Psoas muscle (tissue), 8 donors: Measurements from ENCODE around the gene EVL. TPM values are rescaled to one million over a fixed set of nuclear protein-coding genes. Genes with fewer than 3 reads are reported as not detected.
A peak's percentile ranks its signal among the peaks of the same experiment; 100 is the strongest.

ENCODE experiments used
- ATAC-seq, 4 donors: fragments of 200-7000 bp; cut with Tn5 transposase; one replicate each; pipeline ENCODE4 v1.9.1; 2020; ENCODE audit warnings: moderate library complexity in 3 of 4, mild to moderate bottlenecking in 2 of 4
- DNase-seq, 2 donors: peaks; one replicate each; pipeline ENCODE4 v3.0.0-alpha.2; 2020
- H3K27ac ChIP-seq: fragments of 200-600 bp; one replicate; pipeline ENCODE4 v1.8.0; 2022
- H3K27me3 ChIP-seq, 3 donors: fragments of 200-600 bp in 1 of 3; one replicate each; pipeline versions ENCODE4 v1.6.1 to v1.8.0; 2013 to 2022; ENCODE audit warnings: low read length in 2 of 3, mild to moderate bottlenecking in 2 of 3, moderate library complexity in 1 of 3; ENCODE audit not compliant: insufficient read depth in 3 of 3
- H3K36me3 ChIP-seq, 2 donors: fragments of 200-600 bp in 1 of 2; one replicate each; pipeline versions ENCODE4 v1.6.1 to v1.8.0; 2013 to 2022; ENCODE audit warnings: low read depth in 1 of 2, mild to moderate bottlenecking in 1 of 2, moderate library complexity in 1 of 2; ENCODE audit not compliant: insufficient read depth in 1 of 2
- H3K4me1 ChIP-seq: fragments of 200-600 bp; one replicate; pipeline ENCODE4 v1.8.0; 2022
- H3K4me3 ChIP-seq: fragments of 200-600 bp; one replicate; pipeline ENCODE4 v1.8.0; 2022; ENCODE audit warnings: mild to moderate bottlenecking
- H3K9me3 ChIP-seq: fragments of 200-600 bp; one replicate; pipeline ENCODE4 v1.8.0; 2022
- CTCF ChIP-seq: fragments of 200-600 bp; IDR thresholded peaks from one replicate; pipeline ENCODE4 v1.8.0; 2022; ENCODE audit warnings: antibody characterized with exemption
- WGBS, 3 donors: extraction: QIAGEN DNeasy Blood & Tissue Kit; methylation state at CpG; one replicate each; pipeline versions ENCODE4 v1.1.6 to v1.1.7; 2013; 5-methylcytosine and 5-hydroxymethylcytosine counted together
- intact Hi-C, 2 donors: fragments of 100-400 bp; cut with DNase I; formaldehyde crosslinking; loops; one replicate each; pipeline versions ENCODE4 v1.11.0 to v1.14.2; 2022
- polyA plus RNA-seq, 3 donors: library from polyadenylated mRNA; stranded (reverse); fragments of 200-250 nt; gene quantifications; one replicate each; pipeline ENCODE4 v1.2.3, GENCODE V29; 2013
- total RNA-seq, 4 donors: library from RNA; stranded (reverse); fragmentation: NEBNext Ultra II Directional in 2 of 4; extraction: Animal tissue kit (Norgen Biotek cat#: 25700) in 2 of 4; gene quantifications; one replicate each; pipeline versions ENCODE4 v1.2.1 to v1.2.4, GENCODE V29; 2021 to 2023
- donor health status: healthy with polysubstance abuse.
- donor health status: DM: no; HTN: no; CAD: no; lungs with moderate emphysema.
- donor health status: Bipolar disorder and iron deficiency.
- donor health status: healthy.
- donor health status: DM: yes; HTN: yes; CAD: no.
- donor health status: DM: no; HTN: no; CAD: no.
- donor health status: DM: no; HTN: no; CAD: no.
- donor health status: DM: yes; HTN: yes; CAD: no.

The EVL gene
- total and polyA plus RNA-seq, 7 donors: 9.6 to 30.4 (median 17.1) TPM

GRCh38 chr14:100049220-100049619, 16.0 kb upstream of the EVL start:
- DNase-seq (no peak), ATAC-seq (peak in 3 of 4 donors; percentile 36 to 60 (median 41))
- Histone ChIP-seq H3K4me1 (no peaks in the 10 kb centered on the region), H3K27me3 (no peaks in the 10 kb centered on the region), H3K4me3 (no peak overlapping the region), H3K36me3 (no peaks in the 10 kb centered on the region), H3K9me3 (no peaks in the 10 kb centered on the region), H3K27ac (no peak overlapping the region)
- intact Hi-C loops: no loop called here
- no peak for TF ChIP-seq CTCF
- 48 to 52% (median 51%) methylated on average over 2 of the region's 2 CpGs for WGBS, 3 donors

- ATAC-seq (no peak), DNase-seq (no peak)
- Histone ChIP-seq H3K4me1 (no peaks in the 10 kb centered on the region), H3K27me3 (no peaks in the 10 kb centered on the region), H3K9me3 (no peaks in the 10 kb centered on the region), H3K36me3 (no peaks in the 10 kb centered on the region), H3K4me3 (no peak overlapping the region), H3K27ac (no peak overlapping the region)
- intact Hi-C loops: no loop called here
- 96 to 100% (median 98%) methylated on average over 2 of the region's 2 CpGs for WGBS, 3 donors
- TF ChIP-seq CTCF: no peak
Measured at GRCh38 chr14:100051103-100051502, 14.1 kb upstream of the EVL start.

GRCh38 chr14:100051543-100051942, 13.7 kb upstream of the EVL start:
- no peak overlapping the region for H3K4me3 ChIP-seq
- TF ChIP-seq CTCF: no peak
- no peaks in the 10 kb centered on the region for H3K4me1 ChIP-seq
- ATAC-seq (no peak), DNase-seq (no peak)
- intact Hi-C loops: no loop called here
- no peaks in the 10 kb centered on the region for H3K9me3 ChIP-seq
- H3K27me3 ChIP-seq: no peaks in the 10 kb centered on the region
- no peak overlapping the region for H3K27ac ChIP-seq
- 77 to 87% (median 85%) methylated on average over 5 of the region's 5 CpGs for WGBS, 3 donors
- no peaks in the 10 kb centered on the region for H3K36me3 ChIP-seq

- WGBS, 3 donors: 44 to 48% (median 47%) methylated on average over 2 of the region's 2 CpGs
Measured at GRCh38 chr14:100052819-100053218, 12.4 kb upstream of the EVL start.

More at GRCh38 chr14:100052819-100053218, 12.4 kb upstream of the EVL start:
- no peak for ATAC-seq
- H3K4me3 ChIP-seq: no peak overlapping the region
- H3K4me1 ChIP-seq: no peaks in the 10 kb centered on the region
- intact Hi-C loops: no loop called here
- no peak for TF ChIP-seq CTCF
- no peak for DNase-seq
- no peaks in the 10 kb centered on the region for H3K36me3 ChIP-seq
- H3K27me3 ChIP-seq: no peaks in the 10 kb centered on the region
- H3K27ac ChIP-seq: no peak overlapping the region
- H3K9me3 ChIP-seq: no peaks in the 10 kb centered on the region
